ENCODE measurements around the gene ATP6V1E1.
"Not testable (repeated sequence)": the region's sequence is repeated elsewhere in the genome, so short reads cannot be mapped to it uniquely, and the experiment has no call there.

ATP6V1E1 gene

GRCh38 chr22:17570851-17571631, 57.5 kb downstream of the ATP6V1E1 start:
- no peaks in the 10 kb centered on the region for H3K9me2 ChIP-seq (replicated peaks; ENCODE audit: low read depth, low read length)
- no peaks in the 10 kb centered on the region for H3K27me3 ChIP-seq (ENCODE audit: insufficient read depth, low read length, poor library complexity, severe bottlenecking)
- H3K9ac ChIP-seq (ENCODE audit: low read depth, low read length, poor library complexity, severe bottlenecking): no peak overlapping the region
- H3K4me2 ChIP-seq (ENCODE audit: low read depth, low read length, poor library complexity, severe bottlenecking): no peak overlapping the region
- no peaks in the 10 kb centered on the region for H4K20me1 ChIP-seq (ENCODE audit: insufficient read depth, low read length, poor library complexity, severe bottlenecking)
- H3K36me3 ChIP-seq (ENCODE audit: insufficient read depth, low read length): no peaks in the 10 kb centered on the region
- TF ChIP-seq CTCF (conservative IDR thresholded peaks at IDR 0.05; ENCODE audit: low read length) (no peak), EZH2phosphoT487 (IDR thresholded peaks at IDR 0.05; ENCODE audit: borderline replicate concordance) (no peak)
- no peaks in the 10 kb centered on the region for H3F3A ChIP-seq (ENCODE audit: low read depth)
- no peaks in the 10 kb centered on the region for H3K9me3 ChIP-seq (ENCODE audit: insufficient read depth, low read depth, low read length)
- H2AFZ ChIP-seq (ENCODE audit: low read length): no peak overlapping the region
- no peak overlapping the region for H3K4me3 ChIP-seq (ENCODE audit: low read length, poor library complexity, severe bottlenecking)
- no peaks in the 10 kb centered on the region for H3K4me1 ChIP-seq (ENCODE audit: insufficient read depth, low read length, poor library complexity, severe bottlenecking)
- H3K79me2 ChIP-seq (ENCODE audit: insufficient read depth, low read length): no peaks in the 10 kb centered on the region

GRCh38 chr22:17569971-17570511, 58.5 kb downstream of the ATP6V1E1 start:
- Histone ChIP-seq H3F3A (ENCODE audit: low read depth) (no peaks in the 10 kb centered on the region), H3K9me3 (ENCODE audit: insufficient read depth, low read depth, low read length) (no peaks in the 10 kb centered on the region), H3K4me2 (ENCODE audit: low read depth, low read length, poor library complexity, severe bottlenecking) (no peak overlapping the region), H3K79me2 (ENCODE audit: insufficient read depth, low read length) (no peaks in the 10 kb centered on the region), H4K20me1 (ENCODE audit: insufficient read depth, low read length, poor library complexity, severe bottlenecking) (no peaks in the 10 kb centered on the region), H2AFZ (ENCODE audit: low read length) (no peak overlapping the region), H3K27me3 (ENCODE audit: insufficient read depth, low read length, poor library complexity, severe bottlenecking) (no peaks in the 10 kb centered on the region), H3K36me3 (ENCODE audit: insufficient read depth, low read length) (no peaks in the 10 kb centered on the region), H3K4me3 (ENCODE audit: low read length, poor library complexity, severe bottlenecking) (no peak overlapping the region), H3K9me2 (replicated peaks; ENCODE audit: low read depth, low read length) (no peaks in the 10 kb centered on the region), H3K9ac (ENCODE audit: low read depth, low read length, poor library complexity, severe bottlenecking) (no peak overlapping the region), H3K4me1 (ENCODE audit: insufficient read depth, low read length, poor library complexity, severe bottlenecking) (no peaks in the 10 kb centered on the region)
- TF ChIP-seq EZH2phosphoT487 (IDR thresholded peaks at IDR 0.05; ENCODE audit: borderline replicate concordance) (no peak), CTCF (conservative IDR thresholded peaks at IDR 0.05; ENCODE audit: low read length) (no peak)

GRCh38 chr22:17566776-17567175, 61.8 kb downstream of the ATP6V1E1 start:
- Histone ChIP-seq H3K9me3 (ENCODE audit: insufficient read depth, low read depth, low read length) (no peaks in the 10 kb centered on the region), H3K9ac (ENCODE audit: low read depth, low read length, poor library complexity, severe bottlenecking) (no peak overlapping the region), H3K79me2 (ENCODE audit: insufficient read depth, low read length) (no peaks in the 10 kb centered on the region), H2AFZ (ENCODE audit: low read length) (no peak overlapping the region), H3K36me3 (ENCODE audit: insufficient read depth, low read length) (no peaks in the 10 kb centered on the region), H3F3A (ENCODE audit: low read depth) (no peaks in the 10 kb centered on the region), H4K20me1 (ENCODE audit: insufficient read depth, low read length, poor library complexity, severe bottlenecking) (no peaks in the 10 kb centered on the region), H3K9me2 (replicated peaks; ENCODE audit: low read depth, low read length) (no peaks in the 10 kb centered on the region), H3K27me3 (ENCODE audit: insufficient read depth, low read length, poor library complexity, severe bottlenecking) (no peaks in the 10 kb centered on the region), H3K4me2 (ENCODE audit: low read depth, low read length, poor library complexity, severe bottlenecking) (no peak overlapping the region), H3K4me1 (ENCODE audit: insufficient read depth, low read length, poor library complexity, severe bottlenecking) (no peaks in the 10 kb centered on the region), H3K4me3 (ENCODE audit: low read length, poor library complexity, severe bottlenecking) (no peak overlapping the region)
- no peak for TF ChIP-seq EZH2phosphoT487 (IDR thresholded peaks at IDR 0.05; ENCODE audit: borderline replicate concordance)
- TF ChIP-seq CTCF (conservative IDR thresholded peaks at IDR 0.05; ENCODE audit: low read length): no peak

GRCh38 chr22:17566016-17566687, 62.4 kb downstream of the ATP6V1E1 start:
- not testable (repeated sequence) for H3K4me1 ChIP-seq (ENCODE audit: insufficient read depth, low read length, poor library complexity, severe bottlenecking); H3K27me3 ChIP-seq (ENCODE audit: insufficient read depth, low read length, poor library complexity, severe bottlenecking); H3K9ac ChIP-seq (ENCODE audit: low read depth, low read length, poor library complexity, severe bottlenecking); H3K79me2 ChIP-seq (ENCODE audit: insufficient read depth, low read length); H4K20me1 ChIP-seq (ENCODE audit: insufficient read depth, low read length, poor library complexity, severe bottlenecking); H2AFZ ChIP-seq (ENCODE audit: low read length); H3K9me2 ChIP-seq (replicated peaks; ENCODE audit: low read depth, low read length); H3K9me3 ChIP-seq (ENCODE audit: insufficient read depth, low read depth, low read length); H3K4me3 ChIP-seq (ENCODE audit: low read length, poor library complexity, severe bottlenecking); H3K36me3 ChIP-seq (ENCODE audit: insufficient read depth, low read length); H3F3A ChIP-seq (ENCODE audit: low read depth); H3K4me2 ChIP-seq (ENCODE audit: low read depth, low read length, poor library complexity, severe bottlenecking)

All from Loucy (cell line).